HG03521 (cell line): ENCODE measurements around the gene KLK6.

Source experiments
- ATAC-seq: cut with Tn5 transposase; IDR thresholded peaks from one replicate; pipeline ENCODE4 v1.9.1; 2021; ENCODE audit warnings: mild to moderate bottlenecking, moderate library complexity; ENCODE audit not compliant: unreplicated experiment

KLK6 gene

GRCh38 chr19:50959731-50960500 lies 9.5 kb downstream of the KLK6 start:
- ATAC-seq = no peak

- ATAC-seq = no peak
Measured at GRCh38 chr19:50957587-50957986, 11.8 kb downstream of the KLK6 start.

GRCh38 chr19:50952910-50953309 lies 16.5 kb downstream of the KLK6 start, which contains the start of gene KLK5:
KLK5 (minus strand) TSS chr19:50953038; CDS start chr19:50952657, 381 bp downstream.
- ATAC-seq = no peak

GRCh38 chr19:50949861-50950260 lies 19.5 kb downstream of the KLK6 start:
- no peak for ATAC-seq

- ATAC-seq = no peak
Measured at GRCh38 chr19:50947123-50947522, 22.3 kb downstream of the KLK6 start.

GRCh38 chr19:50944795-50945194 lies 24.6 kb downstream of the KLK6 start:
- no peak for ATAC-seq

- ATAC-seq = no peak
Measured at GRCh38 chr19:50943074-50943828, 26.1 kb downstream of the KLK6 start.

- ATAC-seq = no peak
Measured at GRCh38 chr19:50939596-50939995, 29.8 kb downstream of the KLK6 start.

- ATAC-seq = no peak
Measured at GRCh38 chr19:50933640-50934039, 35.8 kb downstream of the KLK6 start.

GRCh38 chr19:50932690-50933083 lies 36.7 kb downstream of the KLK6 start:
- no peak for ATAC-seq

GRCh38 chr19:50932018-50932689 lies 37.2 kb downstream of the KLK6 start:
- no peak for ATAC-seq

GRCh38 chr19:50931023-50931422 lies 38.4 kb downstream of the KLK6 start:
- ATAC-seq = no peak

GRCh38 chr19:50928831-50929230 lies 40.6 kb downstream of the KLK6 start:
- no peak for ATAC-seq

GRCh38 chr19:50926144-50926543 lies 43.2 kb downstream of the KLK6 start:
- ATAC-seq = no peak

- ATAC-seq = no peak
Measured at GRCh38 chr19:50925734-50926133, 43.7 kb downstream of the KLK6 start.

GRCh38 chr19:50924586-50924985 lies 44.8 kb downstream of the KLK6 start:
- no peak for ATAC-seq

GRCh38 chr19:50922317-50922853 lies 47.0 kb downstream of the KLK6 start:
- ATAC-seq = no peak

GRCh38 chr19:50921426-50922316 lies 47.7 kb downstream of the KLK6 start:
- ATAC-seq = no peak

GRCh38 chr19:50916069-50916468 lies 53.3 kb downstream of the KLK6 start:
- ATAC-seq = no peak
